Endothelial cell of umbilical vein (primary cell): ENCODE measurements around the gene TUBGCP3. TPM values are rescaled to one million over a fixed set of nuclear protein-coding genes. Genes with fewer than 3 reads are reported as not detected.

Source experiments
- BruUV-seq: library from RNA; stranded (reverse); fragments of 400-500 nt; replicated peaks from 2 replicates; lab custom pipeline; 2021; lab: Mats Ljungman, UMichigan
- CTCF ChIA-PET: fragments of 300-600, 350-600 bp; sonication (Branson Sonifier 250); formaldehyde crosslinking; loops from one replicate; lab custom pipeline; 2021; ENCODE audit warnings: antibody characterized with exemption, inconsistent platforms; lab: Charles Lee
- POLR2A ChIA-PET: fragments of 300-600, 350-600 bp; sonication (Branson Sonifier 250); formaldehyde crosslinking; loops from one replicate; lab custom pipeline; 2021; ENCODE audit warnings: antibody characterized with exemption, inconsistent platforms; lab: Charles Lee
- DNase-seq: peaks from one replicate; pipeline ENCODE4 v3.0.0-alpha.2; 2011; ENCODE audit warnings: low read depth, low spot score
- FAIRE-seq: peaks from 2 replicates; lab custom pipeline; 2011; peaks lifted over from hg19 to GRCh38; lab: Jason Lieb, UNC
- H2AFZ ChIP-seq: 2 replicates; pipeline ENCODE4 v1.6.0; 2012; ENCODE audit warnings: low read depth, low read length, control low read depth, inconsistent platforms
- H3K27ac ChIP-seq: 2 replicates; pipeline ENCODE4 v1.5.1; 2011; ENCODE audit warnings: low read depth, mild to moderate bottlenecking, control low read depth, low read length, moderate library complexity; ENCODE audit not compliant: insufficient read depth
- H3K27me3 ChIP-seq, 2 experiments: 2 replicates each; pipeline versions ENCODE4 v1.6.0 to v1.6.1; 2011; ENCODE audit warnings: low read length in 2 of 2, mixed read lengths in 1 of 2; ENCODE audit not compliant: control insufficient read depth in 2 of 2, insufficient read depth in 2 of 2
- H3K36me3 ChIP-seq, 2 experiments: 2 replicates in 1 of 2; 3 replicates in 1 of 2; pipeline ENCODE4 v1.5.1; 2011; ENCODE audit warnings: low read length in 2 of 2, mild to moderate bottlenecking in 1 of 2, moderate library complexity in 1 of 2; ENCODE audit not compliant: control insufficient read depth in 2 of 2, insufficient read depth in 2 of 2; ENCODE audit errors: extremely low read depth in 1 of 2
- H3K4me1 ChIP-seq: 3 replicates; pipeline ENCODE4 v1.5.1; 2011; ENCODE audit warnings: mild to moderate bottlenecking, low read length; ENCODE audit not compliant: control insufficient read depth, insufficient read depth; ENCODE audit errors: extremely low read depth
- H3K4me2 ChIP-seq: 2 replicates; pipeline ENCODE4 v1.6.1; 2011; ENCODE audit warnings: low read length, control low read depth, mixed read lengths; ENCODE audit not compliant: insufficient read depth
- H3K4me3 ChIP-seq, 3 experiments: fragments of 200-600 bp in 1 of 3; sonication (generic), shearing (Covaris generic) in 1 of 3; replicated peaks in 1 of 3; 2 replicates each; pipeline ENCODE4 v1.5.1; 2011 to 2016; ENCODE audit warnings: control low read depth in 3 of 3, low read length in 3 of 3, mild to moderate bottlenecking in 2 of 3, inconsistent platforms in 1 of 3, low read depth in 1 of 3, moderate library complexity in 1 of 3; ENCODE audit not compliant: insufficient read depth in 1 of 3
- H3K79me2 ChIP-seq: 2 replicates; pipeline ENCODE4 v1.6.0; 2012; ENCODE audit warnings: low read length, inconsistent platforms; ENCODE audit not compliant: control insufficient read depth, insufficient read depth
- H3K9ac ChIP-seq: replicated peaks from 2 replicates; pipeline ENCODE3; 2011; ENCODE audit warnings: low read length, control low read depth; ENCODE audit not compliant: insufficient read depth; ENCODE audit errors: extremely low read depth
- H3K9me1 ChIP-seq: replicated peaks from 3 replicates; pipeline ENCODE4 v1.6.0; 2011; ENCODE audit warnings: mild to moderate bottlenecking, low read length; ENCODE audit not compliant: control insufficient read depth, insufficient read depth; ENCODE audit errors: extremely low read depth
- H3K9me3 ChIP-seq: replicated peaks from 2 replicates; pipeline ENCODE4 v1.5.1; 2012; ENCODE audit warnings: low read length, inconsistent platforms; ENCODE audit not compliant: control insufficient read depth, insufficient read depth
- H4K20me1 ChIP-seq: replicated peaks from 2 replicates; pipeline ENCODE3; 2011; ENCODE audit warnings: mild to moderate bottlenecking, low read length; ENCODE audit not compliant: control insufficient read depth, insufficient read depth; ENCODE audit errors: extremely low read depth
- EZH2 ChIP-seq: IDR thresholded peaks from 2 replicates; pipeline ENCODE4 v1.6.1; 2012; ENCODE audit warnings: borderline replicate concordance, low read depth, mild to moderate bottlenecking, moderate library complexity, low read length, inconsistent platforms; ENCODE audit not compliant: severe bottlenecking
- FOS ChIP-seq: IDR thresholded peaks from 2 replicates; pipeline ENCODE4 v1.6.1; 2011; ENCODE audit warnings: mild to moderate bottlenecking, low read length, moderate library complexity, borderline replicate concordance; ENCODE audit not compliant: insufficient read depth
- GATA2 ChIP-seq: IDR thresholded peaks from 2 replicates; pipeline ENCODE4 v1.7.0; 2011; ENCODE audit warnings: low read depth, mild to moderate bottlenecking, moderate library complexity, mixed read lengths, low read length; ENCODE audit not compliant: insufficient read length, insufficient read depth
- JUN ChIP-seq: IDR thresholded peaks from 2 replicates; pipeline ENCODE4 v1.6.1; 2011; ENCODE audit warnings: borderline replicate concordance, low read depth; ENCODE audit not compliant: insufficient read length, insufficient read depth
- MAX ChIP-seq: IDR thresholded peaks from 2 replicates; pipeline ENCODE4 v1.6.1; 2011; ENCODE audit not compliant: insufficient read depth, insufficient read length
- MYC ChIP-seq: IDR thresholded peaks from one replicate; pipeline ENCODE4 v1.6.1; 2011; ENCODE audit warnings: mild to moderate bottlenecking, low read depth, low read length
- POLR2A ChIP-seq: IDR thresholded peaks from 2 replicates; pipeline ENCODE4 v1.6.1; 2012; ENCODE audit warnings: low read depth, mild to moderate bottlenecking, control low read depth, low read length
- POLR2AphosphoS5 ChIP-seq: IDR thresholded peaks from 2 replicates; pipeline ENCODE4 v1.6.1; 2012; ENCODE audit warnings: low read depth, mild to moderate bottlenecking, control low read depth, low read length, moderate library complexity; ENCODE audit not compliant: insufficient read depth
- dilution Hi-C: fragments of 300-500 bp; cut with MboI; formaldehyde crosslinking; loops from one replicate; pipeline ENCODE4 v1.15.0; 2019; ENCODE audit warnings: low sequenced_read_pairs; ENCODE audit not compliant: extremely low pct_ligation_motif_present
- intact Hi-C: fragments of 100-400 bp; cut with micrococcal nuclease; formaldehyde crosslinking; loops from one replicate; pipeline ENCODE4 v1.10.0; 2022
- polyA plus RNA-seq, 4 experiments: library from polyadenylated mRNA; depleted of rRNA in 3 of 4; stranded (reverse) in 3 of 4; unstranded in 1 of 4; fragments of >200 nt; gene quantifications; 2 replicates each; pipeline versions ENCODE4 v1.2.1 to v1.2.3, GENCODE V29; 2011 to 2012; ENCODE audit warnings: missing spikeins in 1 of 4
- total RNA-seq: library from RNA; stranded (reverse); gene quantifications from 2 replicates; pipeline ENCODE4 v1.2.3, GENCODE V29; 2021
- TF ChIP-seq, protein P1 (sequence below), 2 donors: IDR thresholded peaks; 1 replicate in 1 of 2; 2 replicates in 1 of 2; pipeline ENCODE4 v1.5.1; 2011; ENCODE audit warnings: low read length in 2 of 2, mild to moderate bottlenecking in 2 of 2, moderate library complexity in 2 of 2, control low read depth in 1 of 2, inconsistent platforms in 1 of 2, low read depth in 1 of 2; ENCODE audit not compliant: insufficient read depth in 1 of 2; ENCODE audit errors: extremely low read depth in 1 of 2

TUBGCP3 gene
- total and polyA plus RNA-seq, 2 donors (not counting 3 experiments of a cell fraction or from before 2014, with no cell fraction given): 36.4 to 47.7 TPM

GRCh38 chr13:112506046-112506445 lies 81.9 kb downstream of the TUBGCP3 start:
- dilution Hi-C loops: no loop called here
- CTCF ChIA-PET: no interaction called here
- BruUV-seq: no TSS peak

More at GRCh38 chr13:112506046-112506445, 81.9 kb downstream of the TUBGCP3 start:
- H3K27ac ChIP-seq: no peak overlapping the region
- H3K27me3 ChIP-seq: no peaks in the 10 kb centered on the region
- H3K9ac ChIP-seq: no peak overlapping the region
- H3K9me1 ChIP-seq: no peaks in the 10 kb centered on the region
- no peak overlapping the region for H3K4me3 ChIP-seq
- DNase-seq: no peak
- H3K79me2 ChIP-seq: no peaks in the 10 kb centered on the region
- H2AFZ ChIP-seq: no peak overlapping the region
- peaks cover 23 to 26% of the 10 kb centered on the region in 2 experiments for H3K36me3 ChIP-seq
- no peaks in the 10 kb centered on the region for H3K4me1 ChIP-seq
- no peak for FAIRE-seq
- no peaks in the 10 kb centered on the region for H4K20me1 ChIP-seq
- no peak for TF ChIP-seq JUN
- no peak for TF ChIP-seq POLR2A
- no peak for TF ChIP-seq EZH2
- TF ChIP-seq MYC: no peak
- TF ChIP-seq GATA2: no peak
- TF ChIP-seq POLR2AphosphoS5: no peak
- no peak for TF ChIP-seq MAX
- TF ChIP-seq, protein P1, sequence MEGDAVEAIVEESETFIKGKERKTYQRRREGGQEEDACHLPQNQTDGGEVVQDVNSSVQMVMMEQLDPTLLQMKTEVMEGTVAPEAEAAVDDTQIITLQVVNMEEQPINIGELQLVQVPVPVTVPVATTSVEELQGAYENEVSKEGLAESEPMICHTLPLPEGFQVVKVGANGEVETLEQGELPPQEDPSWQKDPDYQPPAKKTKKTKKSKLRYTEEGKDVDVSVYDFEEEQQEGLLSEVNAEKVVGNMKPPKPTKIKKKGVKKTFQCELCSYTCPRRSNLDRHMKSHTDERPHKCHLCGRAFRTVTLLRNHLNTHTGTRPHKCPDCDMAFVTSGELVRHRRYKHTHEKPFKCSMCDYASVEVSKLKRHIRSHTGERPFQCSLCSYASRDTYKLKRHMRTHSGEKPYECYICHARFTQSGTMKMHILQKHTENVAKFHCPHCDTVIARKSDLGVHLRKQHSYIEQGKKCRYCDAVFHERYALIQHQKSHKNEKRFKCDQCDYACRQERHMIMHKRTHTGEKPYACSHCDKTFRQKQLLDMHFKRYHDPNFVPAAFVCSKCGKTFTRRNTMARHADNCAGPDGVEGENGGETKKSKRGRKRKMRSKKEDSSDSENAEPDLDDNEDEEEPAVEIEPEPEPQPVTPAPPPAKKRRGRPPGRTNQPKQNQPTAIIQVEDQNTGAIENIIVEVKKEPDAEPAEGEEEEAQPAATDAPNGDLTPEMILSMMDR (IDR thresholded peaks at IDR 0.05; ENCODE audit: extremely low read depth in 1 of 2, insufficient read depth in 1 of 2, low read depth in 1 of 2, low read length in 2 of 2): no peak
- TF ChIP-seq FOS: no peak
- POLR2A ChIA-PET: no interaction called here
- intact Hi-C loops: no loop called here
- no peaks in the 10 kb centered on the region for H3K9me3 ChIP-seq
- H3K4me2 ChIP-seq: no peak overlapping the region
